Glutamatergic neuron (in vitro differentiated cells): ENCODE results near the gene DCDC2C. TPM values are rescaled to one million over a fixed set of nuclear protein-coding genes. Genes with fewer than 3 reads are reported as not detected.

Experiments used
- DNase-seq: peaks from one replicate; pipeline ENCODE4 v3.0.0; 2022
- H3K27ac Mint-ChIP-seq: one replicate; pipeline ENCODE4 v1.8.0; 2020; ENCODE audit warnings: mild to moderate bottlenecking, mixed read lengths, inconsistent platforms; ENCODE audit not compliant: unreplicated experiment
- H3K27me3 Mint-ChIP-seq: one replicate; pipeline ENCODE4 v1.8.0; 2020; ENCODE audit warnings: mild to moderate bottlenecking, moderate library complexity, mixed read lengths, inconsistent platforms; ENCODE audit not compliant: unreplicated experiment
- H3K36me3 Mint-ChIP-seq: one replicate; pipeline ENCODE4 v1.8.0; 2020; ENCODE audit warnings: mild to moderate bottlenecking, mixed read lengths, inconsistent platforms; ENCODE audit not compliant: unreplicated experiment
- H3K4me1 Mint-ChIP-seq: one replicate; pipeline ENCODE4 v1.8.0; 2020; ENCODE audit warnings: mild to moderate bottlenecking, low read depth, mixed read lengths, inconsistent platforms; ENCODE audit not compliant: unreplicated experiment
- H3K4me3 Mint-ChIP-seq: one replicate; pipeline ENCODE4 v1.8.0; 2020; ENCODE audit warnings: mild to moderate bottlenecking, mixed read lengths, inconsistent platforms; ENCODE audit not compliant: unreplicated experiment
- H3K9me3 Mint-ChIP-seq: one replicate; pipeline ENCODE4 v1.8.0; 2020; ENCODE audit warnings: mild to moderate bottlenecking, moderate library complexity, mixed read lengths, inconsistent platforms; ENCODE audit not compliant: unreplicated experiment
- CTCF ChIP-seq: fragments of 200-600 bp; sonication (generic); IDR thresholded peaks from one replicate; pipeline ENCODE4 v1.5.0; 2021; ENCODE audit not compliant: partially characterized antibody, unreplicated experiment
- total RNA-seq: library from RNA; stranded (reverse); fragmentation: NEBNext Ultra II Directional; extraction: Animal tissue kit (Norgen Biotek cat#: 25700); gene quantifications from one replicate; pipeline ENCODE4 v1.2.1, GENCODE V29; 2021; ENCODE audit not compliant: unreplicated experiment

The DCDC2C gene
- total RNA-seq, 1 donor from 2014 or later: not detected

GRCh38 chr2:3709225-3709624 lies 5.8 kb downstream of the DCDC2C start:
- no peak overlapping the region for H3K27ac Mint-ChIP-seq
- no peak overlapping the region for H3K4me3 Mint-ChIP-seq
- peaks cover 5% of the 10 kb centered on the region for H3K36me3 Mint-ChIP-seq
- peaks cover 3% of the 10 kb centered on the region for H3K4me1 Mint-ChIP-seq
- no peak for TF ChIP-seq CTCF
- no peak for DNase-seq
- peaks cover 5% of the 10 kb centered on the region for H3K27me3 Mint-ChIP-seq
- H3K9me3 Mint-ChIP-seq: peaks cover 4% of the 10 kb centered on the region

DNA sequence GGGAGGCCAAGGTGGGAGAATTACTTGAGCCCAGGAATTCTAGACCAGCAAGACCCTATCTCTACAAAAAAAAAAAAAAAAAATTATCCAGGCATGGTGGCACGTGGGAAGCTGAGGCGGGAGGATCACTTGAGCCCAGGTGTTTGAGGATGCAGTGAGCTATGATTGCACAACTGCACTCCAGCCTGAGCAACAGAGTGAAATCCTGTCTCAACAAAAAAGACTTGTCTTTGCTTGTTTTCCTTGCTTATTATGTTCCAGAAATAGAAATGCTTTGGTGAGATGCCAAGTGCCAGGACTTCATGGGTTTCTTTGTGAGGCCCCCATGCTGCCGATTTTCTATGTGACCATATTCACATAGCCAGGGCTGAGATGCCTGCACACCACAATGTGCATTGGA lies 9.0 kb downstream of the DCDC2C start:
- TF ChIP-seq CTCF: no peak
- Mint-ChIP-seq H3K9me3 (peaks cover 1% of the 10 kb centered on the region), H3K36me3 (no peaks in the 10 kb centered on the region), H3K4me1 (no peaks in the 10 kb centered on the region), H3K27ac (no peak overlapping the region), H3K27me3 (no peaks in the 10 kb centered on the region), H3K4me3 (no peak overlapping the region)
- DNase-seq: no peak

- Mint-ChIP-seq H3K9me3 (peaks cover 1% of the 10 kb centered on the region), H3K4me1 (no peaks in the 10 kb centered on the region), H3K27ac (no peak overlapping the region), H3K36me3 (no peaks in the 10 kb centered on the region), H3K27me3 (no peaks in the 10 kb centered on the region), H3K4me3 (no peak overlapping the region)
- no peak for TF ChIP-seq CTCF
- DNase-seq: no peak
Observed at GRCh38 chr2:3712831-3713503, 9.6 kb downstream of the DCDC2C start.

DNA sequence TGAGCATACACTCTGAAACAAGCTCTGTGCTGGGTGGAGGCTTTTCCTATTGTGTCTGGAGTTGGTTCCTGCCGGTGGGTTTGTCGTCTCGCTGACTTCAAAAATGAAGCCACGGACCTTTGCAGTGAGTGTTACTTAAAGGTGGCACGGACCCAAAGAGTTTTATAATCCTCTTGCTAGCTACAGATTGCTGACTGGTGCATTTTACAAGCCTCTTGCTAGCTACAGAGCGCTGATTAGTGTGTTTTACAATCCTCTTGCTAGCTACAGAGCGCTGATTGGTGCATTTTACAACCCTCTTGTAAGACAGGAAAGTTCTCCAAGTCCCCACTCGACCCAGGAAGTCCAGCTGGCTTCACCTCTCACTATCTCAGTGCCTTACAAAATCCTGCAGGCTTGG lies 15.3 kb downstream of the DCDC2C start:
- H3K27ac Mint-ChIP-seq: no peak overlapping the region
- DNase-seq: no peak
- no peak overlapping the region for H3K4me3 Mint-ChIP-seq
- H3K4me1 Mint-ChIP-seq: no peaks in the 10 kb centered on the region
- TF ChIP-seq CTCF: no peak
- peaks cover 1% of the 10 kb centered on the region for H3K27me3 Mint-ChIP-seq
- no peaks in the 10 kb centered on the region for H3K9me3 Mint-ChIP-seq
- no peaks in the 10 kb centered on the region for H3K36me3 Mint-ChIP-seq

DNA sequence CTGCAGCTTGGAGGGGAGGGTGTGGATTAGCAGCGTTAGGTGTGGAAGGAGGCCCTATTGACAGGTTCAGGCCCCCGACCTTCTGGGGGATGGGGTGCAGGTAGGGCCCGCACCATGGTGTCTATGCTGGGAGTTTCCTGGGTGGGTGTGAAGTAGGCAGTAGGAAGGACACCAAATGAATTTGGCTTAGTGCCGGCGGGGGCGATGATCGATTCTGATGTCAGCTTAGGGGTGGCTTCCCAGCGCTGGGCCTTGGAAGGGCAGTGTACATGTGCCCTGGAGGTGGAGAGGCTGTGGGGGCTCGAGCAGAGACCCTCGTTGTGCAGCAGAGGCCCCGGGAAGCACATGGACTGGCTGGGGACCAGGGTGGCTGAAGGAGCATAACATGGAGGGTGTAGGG lies 21.6 kb downstream of the DCDC2C start:
- Mint-ChIP-seq H3K9me3 (peaks cover 2% of the 10 kb centered on the region), H3K36me3 (no peaks in the 10 kb centered on the region), H3K4me1 (peaks cover 7% of the 10 kb centered on the region), H3K27me3 (peaks cover 1% of the 10 kb centered on the region), H3K4me3 (no peak overlapping the region), H3K27ac (no peak overlapping the region)
- DNase-seq: no peak
- no peak for TF ChIP-seq CTCF
